Ovary (tissue), 3 donors: ENCODE data around the gene TMEM131.

Source experiments
- CTCF ChIP-seq, 3 donors: fragments of 450-650 bp in 2 of 3; fragments of 200-600 bp in 1 of 3; IDR thresholded peaks; one replicate each; pipeline versions ENCODE4 v1.5.1 to v1.8.0; 2016 to 2022; ENCODE audit warnings: antibody characterized with exemption in 3 of 3, mild to moderate bottlenecking in 1 of 3
- POLR2A ChIP-seq: fragments of 450-650 bp; IDR thresholded peaks from one replicate; pipeline ENCODE4 v1.6.1; 2017; ENCODE audit warnings: antibody characterized with exemption, mild to moderate bottlenecking, moderate library complexity
- donor health status: DM: no; HTN: no; CAD: no.

DNA sequence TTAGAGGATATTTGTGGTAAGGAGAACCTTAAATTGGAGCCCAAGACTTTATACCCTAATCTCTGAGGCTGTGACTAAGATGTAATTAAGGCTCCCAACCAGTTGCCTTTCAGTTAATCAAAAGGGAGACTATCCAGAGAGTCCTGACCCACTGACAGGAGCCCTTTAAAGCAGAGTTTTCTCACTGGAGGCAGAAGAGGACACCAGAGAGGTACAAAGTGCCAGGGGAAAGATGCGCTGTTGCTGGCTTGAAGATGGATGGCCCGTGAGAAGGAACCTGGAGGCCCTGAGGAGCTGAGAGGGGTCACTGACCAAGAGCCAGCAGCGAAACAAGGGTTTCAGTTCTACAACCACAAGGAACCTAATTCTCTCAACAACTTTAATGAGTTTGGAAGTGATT, 137.3 kb downstream of the TMEM131 start:
- TF ChIP-seq CTCF (IDR thresholded peaks at IDR 0.05) (no peak), POLR2A (no peak)
